HL-60 (cell line): ENCODE measurements around the gene ZNF638.

Source experiments
- GABPA ChIP-seq: IDR thresholded peaks from 2 replicates; pipeline ENCODE4 v1.6.1; 2012; ENCODE audit warnings: low read depth
- POLR2AphosphoS5 ChIP-seq: IDR thresholded peaks from 2 replicates; pipeline ENCODE4 v1.6.1; 2012; ENCODE audit warnings: low read depth
- SPI1 ChIP-seq: IDR thresholded peaks from 2 replicates; pipeline ENCODE4 v1.6.1; 2012; ENCODE audit warnings: low read depth, mild to moderate bottlenecking, borderline replicate concordance
- TF ChIP-seq, protein P1 (sequence below): IDR thresholded peaks from one replicate; pipeline ENCODE4 v1.5.1; 2011; ENCODE audit warnings: low read length, control low read depth, inconsistent platforms; ENCODE audit not compliant: insufficient read depth
- TF ChIP-seq, protein P2 (sequence below): IDR thresholded peaks from 2 replicates; pipeline ENCODE4 v1.6.1; 2012; ENCODE audit warnings: low read depth; ENCODE audit not compliant: insufficient replicate concordance

DNA sequence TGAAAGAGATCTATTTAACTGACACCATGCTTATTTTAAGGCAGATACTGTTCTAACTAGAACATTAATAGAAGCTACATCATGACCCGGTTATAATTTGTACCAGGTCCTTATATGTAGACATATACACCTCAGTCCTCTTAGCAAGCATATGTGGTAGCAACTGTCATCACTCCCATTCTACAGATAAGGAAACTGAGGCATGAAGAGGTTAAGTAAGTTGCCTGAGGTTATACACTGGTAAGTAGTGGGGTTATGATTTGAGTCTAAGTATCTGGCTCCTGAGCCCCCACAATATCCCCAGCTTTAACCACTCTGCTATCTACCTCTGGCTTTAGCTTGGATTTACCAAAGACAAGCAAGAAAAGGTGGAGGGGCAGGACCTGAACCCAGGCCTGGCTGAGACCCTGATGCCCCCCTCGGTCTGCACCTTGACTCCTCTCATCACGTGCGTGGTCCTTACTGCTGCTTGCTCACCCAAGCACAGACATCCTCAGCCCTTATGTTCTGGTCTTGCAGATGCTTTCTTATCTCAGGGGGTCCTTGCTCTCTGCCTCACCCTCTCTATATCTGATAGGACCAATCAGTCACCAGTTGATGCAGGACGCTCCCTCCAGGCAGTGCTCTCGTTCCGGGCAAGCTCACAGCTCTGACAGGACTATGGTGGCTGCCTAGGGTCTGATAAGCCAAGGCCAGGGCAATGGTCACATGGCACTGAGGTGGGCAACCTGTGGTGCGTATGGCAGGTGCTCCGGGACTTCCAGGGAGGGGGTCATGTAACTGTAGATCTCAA lies 125.7 kb downstream of the ZNF638 start:
- TF ChIP-seq, protein P1, sequence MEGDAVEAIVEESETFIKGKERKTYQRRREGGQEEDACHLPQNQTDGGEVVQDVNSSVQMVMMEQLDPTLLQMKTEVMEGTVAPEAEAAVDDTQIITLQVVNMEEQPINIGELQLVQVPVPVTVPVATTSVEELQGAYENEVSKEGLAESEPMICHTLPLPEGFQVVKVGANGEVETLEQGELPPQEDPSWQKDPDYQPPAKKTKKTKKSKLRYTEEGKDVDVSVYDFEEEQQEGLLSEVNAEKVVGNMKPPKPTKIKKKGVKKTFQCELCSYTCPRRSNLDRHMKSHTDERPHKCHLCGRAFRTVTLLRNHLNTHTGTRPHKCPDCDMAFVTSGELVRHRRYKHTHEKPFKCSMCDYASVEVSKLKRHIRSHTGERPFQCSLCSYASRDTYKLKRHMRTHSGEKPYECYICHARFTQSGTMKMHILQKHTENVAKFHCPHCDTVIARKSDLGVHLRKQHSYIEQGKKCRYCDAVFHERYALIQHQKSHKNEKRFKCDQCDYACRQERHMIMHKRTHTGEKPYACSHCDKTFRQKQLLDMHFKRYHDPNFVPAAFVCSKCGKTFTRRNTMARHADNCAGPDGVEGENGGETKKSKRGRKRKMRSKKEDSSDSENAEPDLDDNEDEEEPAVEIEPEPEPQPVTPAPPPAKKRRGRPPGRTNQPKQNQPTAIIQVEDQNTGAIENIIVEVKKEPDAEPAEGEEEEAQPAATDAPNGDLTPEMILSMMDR, result no peak
- TF ChIP-seq, protein P2, sequence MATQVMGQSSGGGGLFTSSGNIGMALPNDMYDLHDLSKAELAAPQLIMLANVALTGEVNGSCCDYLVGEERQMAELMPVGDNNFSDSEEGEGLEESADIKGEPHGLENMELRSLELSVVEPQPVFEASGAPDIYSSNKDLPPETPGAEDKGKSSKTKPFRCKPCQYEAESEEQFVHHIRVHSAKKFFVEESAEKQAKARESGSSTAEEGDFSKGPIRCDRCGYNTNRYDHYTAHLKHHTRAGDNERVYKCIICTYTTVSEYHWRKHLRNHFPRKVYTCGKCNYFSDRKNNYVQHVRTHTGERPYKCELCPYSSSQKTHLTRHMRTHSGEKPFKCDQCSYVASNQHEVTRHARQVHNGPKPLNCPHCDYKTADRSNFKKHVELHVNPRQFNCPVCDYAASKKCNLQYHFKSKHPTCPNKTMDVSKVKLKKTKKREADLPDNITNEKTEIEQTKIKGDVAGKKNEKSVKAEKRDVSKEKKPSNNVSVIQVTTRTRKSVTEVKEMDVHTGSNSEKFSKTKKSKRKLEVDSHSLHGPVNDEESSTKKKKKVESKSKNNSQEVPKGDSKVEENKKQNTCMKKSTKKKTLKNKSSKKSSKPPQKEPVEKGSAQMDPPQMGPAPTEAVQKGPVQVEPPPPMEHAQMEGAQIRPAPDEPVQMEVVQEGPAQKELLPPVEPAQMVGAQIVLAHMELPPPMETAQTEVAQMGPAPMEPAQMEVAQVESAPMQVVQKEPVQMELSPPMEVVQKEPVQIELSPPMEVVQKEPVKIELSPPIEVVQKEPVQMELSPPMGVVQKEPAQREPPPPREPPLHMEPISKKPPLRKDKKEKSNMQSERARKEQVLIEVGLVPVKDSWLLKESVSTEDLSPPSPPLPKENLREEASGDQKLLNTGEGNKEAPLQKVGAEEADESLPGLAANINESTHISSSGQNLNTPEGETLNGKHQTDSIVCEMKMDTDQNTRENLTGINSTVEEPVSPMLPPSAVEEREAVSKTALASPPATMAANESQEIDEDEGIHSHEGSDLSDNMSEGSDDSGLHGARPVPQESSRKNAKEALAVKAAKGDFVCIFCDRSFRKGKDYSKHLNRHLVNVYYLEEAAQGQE, result no peak
- no peak for TF ChIP-seq GABPA
- no peak for TF ChIP-seq POLR2AphosphoS5
- no peak for TF ChIP-seq SPI1
